ENCODE measurements around the gene RAB4A.
"Not testable (repeated sequence)": the region's sequence is repeated elsewhere in the genome, so short reads cannot be mapped to it uniquely, and the experiment has no call there.

Gene RAB4A

DNA sequence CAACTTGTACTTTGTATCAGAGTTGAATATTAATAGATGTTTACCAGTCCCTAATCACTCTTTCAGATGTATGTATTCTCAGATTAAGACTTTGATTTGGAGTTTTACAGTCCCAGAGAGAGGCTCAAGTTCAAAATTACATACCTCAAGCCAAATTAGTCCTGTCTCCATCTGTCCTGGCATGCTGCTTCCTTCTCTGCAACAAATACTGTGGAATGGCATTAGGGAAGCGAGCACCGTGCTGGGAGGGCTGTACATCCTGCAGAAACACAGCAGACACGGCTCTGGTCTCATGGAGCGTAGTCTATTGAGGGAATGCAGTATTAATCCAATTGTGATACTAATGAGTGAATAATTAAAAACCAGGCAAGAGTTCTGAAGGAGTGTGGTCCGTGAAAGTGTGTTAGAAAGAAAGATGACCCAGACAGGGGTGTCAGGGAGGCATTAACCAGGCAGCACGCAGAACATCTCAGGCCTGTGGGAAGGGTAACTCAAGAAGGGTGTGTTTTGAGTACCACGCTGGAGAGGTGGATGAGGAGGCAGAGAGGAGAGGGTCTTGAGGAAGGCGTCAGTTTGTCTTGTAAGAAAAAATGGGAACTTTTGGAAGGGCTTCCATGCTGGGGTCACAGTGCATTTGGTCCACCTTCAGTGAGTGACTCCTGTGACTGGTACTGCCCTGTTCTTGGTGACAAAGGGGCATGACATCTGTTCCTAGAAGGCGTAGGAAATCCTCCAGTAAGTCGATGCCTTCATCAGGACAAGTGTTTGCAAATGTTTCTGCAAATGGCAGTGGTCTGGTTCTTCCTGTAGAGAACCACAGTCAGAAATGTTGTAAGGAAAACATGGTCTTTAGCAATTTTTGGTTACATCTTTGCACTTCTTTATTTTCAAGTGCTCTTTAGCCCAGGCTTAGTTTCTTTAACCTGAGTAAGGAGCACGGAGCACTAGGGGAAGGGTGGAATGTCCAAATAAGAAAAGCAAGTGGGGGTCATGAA is 1.6 kb downstream of the RAB4A start:
- no peak for DNase-seq (ENCODE audit: low spot score)

DNA sequence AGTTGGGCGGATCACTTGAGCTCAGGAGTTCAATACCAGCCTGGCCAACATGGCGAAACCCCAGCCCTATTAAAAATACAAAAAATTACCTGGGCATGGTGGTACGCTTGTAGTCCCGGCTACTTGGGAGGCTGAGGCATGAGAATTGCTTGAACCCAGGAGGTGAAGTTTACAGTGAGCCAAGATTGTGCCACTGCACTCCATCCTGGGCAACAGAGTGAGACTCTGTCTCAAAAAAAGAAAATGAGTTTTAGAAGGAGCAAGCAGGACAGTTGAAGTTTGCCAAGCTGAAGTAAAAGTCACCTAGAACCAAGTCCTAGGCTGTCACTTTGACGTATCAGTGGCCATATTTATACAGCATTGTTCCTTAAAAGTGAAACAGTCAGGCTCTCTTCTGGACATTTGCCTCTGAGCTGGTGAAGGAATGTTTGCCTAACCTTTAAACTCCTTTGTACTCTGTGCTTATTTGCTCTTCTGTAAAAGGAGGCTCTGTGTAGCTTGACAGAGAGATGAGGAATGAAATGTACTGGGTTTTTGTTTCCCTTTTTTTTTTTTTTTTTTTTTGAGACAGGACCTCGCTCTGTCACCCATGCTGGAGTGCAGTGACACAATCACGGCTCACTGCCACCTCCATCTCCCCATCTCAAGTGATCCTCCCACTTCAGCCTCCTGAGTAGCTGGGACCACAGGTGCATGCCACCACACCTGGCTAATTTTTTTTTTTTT is 2.8 kb downstream of the RAB4A start:
- peak; percentile 27 for DNase-seq (ENCODE audit: low spot score)

- no peak for DNase-seq (ENCODE audit: low spot score)
Measured at GRCh38 chr1:229275005-229275404, 4.1 kb downstream of the RAB4A start.

GRCh38 chr1:229278120-229278741 is 7.3 kb downstream of the RAB4A start:
- DNase-seq (ENCODE audit: low spot score): no peak

DNA sequence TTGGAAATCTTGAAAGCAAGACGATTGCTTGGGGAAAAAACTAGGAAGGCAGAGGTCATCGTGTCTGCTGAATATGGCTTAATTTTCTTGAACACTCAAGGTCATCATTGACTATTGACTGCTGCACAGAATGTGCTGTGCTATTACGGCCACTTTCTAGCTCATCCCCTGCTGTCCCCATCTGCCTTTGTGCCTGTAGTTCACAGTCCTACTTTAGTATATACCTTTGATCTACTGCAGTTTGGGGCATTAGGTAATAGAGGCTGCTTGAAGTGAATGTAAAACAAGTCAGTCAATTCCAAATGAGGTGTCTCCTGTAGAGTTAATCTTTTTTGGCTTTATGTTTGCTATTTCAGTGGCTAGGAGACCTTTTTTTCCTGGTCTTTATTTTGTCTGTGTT is 8.3 kb downstream of the RAB4A start:
- no peak for DNase-seq (ENCODE audit: low spot score)

DNA sequence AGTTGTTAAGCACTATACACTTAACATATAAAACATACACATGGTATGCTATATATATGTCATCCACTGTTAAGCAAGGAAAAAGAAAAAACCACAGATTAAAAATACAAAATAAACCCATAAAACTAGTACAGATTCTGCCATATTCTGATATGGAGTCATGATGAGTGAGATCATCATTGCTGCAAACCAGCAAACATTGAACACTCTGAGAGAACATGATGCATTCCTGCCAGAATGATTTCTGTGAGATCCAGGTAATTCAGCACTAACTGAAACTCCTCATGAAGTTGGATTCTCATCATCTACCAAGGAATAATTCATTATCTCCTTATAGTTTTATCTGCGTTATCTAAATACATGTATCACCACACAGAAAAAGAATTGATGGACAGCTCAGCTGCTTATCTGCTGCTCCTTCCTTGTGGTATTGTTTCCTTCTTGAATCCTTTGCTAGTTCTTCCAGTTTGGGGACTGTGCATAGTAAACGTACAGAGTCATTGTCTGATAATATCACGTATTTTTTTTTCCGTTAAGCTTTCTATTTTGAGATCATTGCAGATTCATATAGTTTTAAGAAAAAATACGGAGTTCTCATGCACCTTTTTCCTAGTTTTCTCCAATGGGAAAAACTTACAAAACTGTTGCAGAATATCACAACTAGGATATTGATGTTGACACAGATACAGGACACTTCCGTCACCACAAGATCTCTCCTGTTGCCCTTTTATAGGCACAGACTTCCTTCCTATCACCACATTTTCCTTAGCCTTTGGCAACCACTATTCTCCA is 9.3 kb downstream of the RAB4A start:
- DNase-seq (ENCODE audit: low spot score): no peak

GRCh38 chr1:229280921-229281320 is 10.0 kb downstream of the RAB4A start:
- no peak for DNase-seq (ENCODE audit: low spot score)

GRCh38 chr1:229281339-229281926 is 10.5 kb downstream of the RAB4A start:
- no peak for DNase-seq (ENCODE audit: low spot score)

DNA sequence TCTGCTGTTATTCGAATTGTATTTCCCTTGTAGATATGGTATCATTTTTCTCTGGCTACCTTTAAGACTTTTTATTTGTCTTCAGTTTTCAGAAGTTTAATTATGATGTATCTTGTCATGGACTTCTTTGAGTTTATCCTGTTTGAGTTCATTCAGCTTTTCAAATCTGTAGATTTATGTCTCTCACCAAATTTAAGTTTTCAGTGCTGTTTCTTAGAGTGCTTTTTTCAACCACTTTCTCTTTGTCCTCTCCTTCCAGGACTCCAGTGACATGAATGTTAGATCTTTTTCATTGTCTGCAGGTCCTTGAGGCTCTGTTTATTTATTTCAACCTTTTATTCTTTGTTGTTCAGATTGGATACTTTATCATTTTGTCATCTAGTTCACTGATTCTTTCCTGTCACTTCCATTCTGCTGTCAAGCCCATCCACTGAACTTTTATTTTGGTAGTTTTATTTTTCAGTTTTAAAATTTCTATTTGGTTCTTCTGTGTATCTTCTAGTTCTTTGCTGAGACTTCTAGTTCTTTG is 11.4 kb downstream of the RAB4A start:
- no peak for DNase-seq (ENCODE audit: low spot score)

GRCh38 chr1:229283183-229283611 is 12.3 kb downstream of the RAB4A start:
- no peak for DNase-seq (ENCODE audit: low spot score)

DNA sequence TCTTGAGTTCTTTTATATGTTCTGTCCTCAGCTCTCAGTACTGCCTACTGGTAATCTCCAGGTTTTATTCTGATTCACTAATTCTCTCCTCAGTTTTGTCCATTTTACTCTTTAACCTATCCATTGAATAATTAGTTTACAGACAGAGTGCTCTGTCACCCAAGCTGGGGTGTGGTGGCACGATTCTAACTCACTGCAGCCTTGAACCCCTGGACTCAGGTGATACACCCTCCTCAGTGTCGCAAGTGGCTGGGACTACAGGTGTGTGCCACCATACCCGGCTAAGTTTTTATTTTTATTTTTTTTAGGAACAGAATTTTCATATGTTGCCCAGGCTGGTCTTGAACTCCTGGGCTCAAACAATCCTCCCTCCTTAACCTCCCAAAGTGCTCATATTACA is 14.0 kb downstream of the RAB4A start:
- DNase-seq (ENCODE audit: low spot score): no peak

- no peak for DNase-seq (ENCODE audit: low spot score)
Measured at GRCh38 chr1:229285440-229285839, 14.5 kb downstream of the RAB4A start.

DNA sequence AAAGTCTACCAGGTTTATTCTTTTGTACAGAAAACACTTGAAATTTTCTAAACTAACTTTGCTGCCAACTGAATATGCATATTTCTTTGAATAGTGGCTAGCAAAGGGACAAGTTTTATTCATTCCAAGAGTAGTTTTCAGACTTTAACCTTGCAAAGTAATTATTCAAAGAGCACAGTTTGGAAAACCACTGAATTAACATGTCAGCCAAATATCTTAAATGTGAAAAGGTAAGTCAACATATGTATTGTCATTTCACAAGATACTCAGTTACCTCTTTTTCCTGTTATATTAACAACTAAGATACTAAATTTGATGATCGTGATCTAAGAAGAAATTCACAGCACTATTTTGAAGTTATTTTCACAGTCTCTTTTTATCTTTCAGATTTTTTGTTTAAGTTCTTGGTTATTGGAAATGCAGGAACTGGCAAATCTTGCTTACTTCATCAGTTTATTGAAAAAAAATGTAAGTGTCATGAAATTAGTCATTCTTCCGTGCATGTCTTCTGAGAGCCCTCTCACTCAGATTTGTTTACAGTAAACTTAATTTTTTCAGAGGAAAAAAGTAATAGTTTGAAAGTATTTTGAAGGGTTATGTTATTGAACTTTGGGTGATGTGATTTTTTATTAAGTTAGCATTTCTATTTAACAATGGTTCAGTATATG is 15.3 kb downstream of the RAB4A start:
- DNase-seq (ENCODE audit: low spot score): no peak

DNA sequence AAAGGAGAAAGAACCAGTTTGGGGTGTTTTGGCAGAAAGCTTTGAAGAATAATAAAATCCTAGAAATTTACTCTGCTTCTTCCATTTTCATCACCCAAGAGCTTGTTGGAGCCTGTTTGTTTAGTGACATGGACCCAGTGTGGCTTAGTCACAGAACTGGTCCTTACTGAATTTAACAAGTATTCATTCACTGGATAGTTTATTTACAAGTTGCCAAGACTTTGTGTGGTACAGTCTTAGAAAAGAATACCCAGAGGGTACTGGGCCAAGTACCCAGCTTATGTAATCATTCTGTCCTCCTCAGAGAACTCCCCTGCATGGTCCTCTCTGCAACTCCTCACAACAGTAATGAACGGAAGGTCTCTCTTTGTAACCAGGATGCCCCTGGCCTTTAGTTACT is 16.4 kb downstream of the RAB4A start:
- DNase-seq (ENCODE audit: low spot score): no peak

DNA sequence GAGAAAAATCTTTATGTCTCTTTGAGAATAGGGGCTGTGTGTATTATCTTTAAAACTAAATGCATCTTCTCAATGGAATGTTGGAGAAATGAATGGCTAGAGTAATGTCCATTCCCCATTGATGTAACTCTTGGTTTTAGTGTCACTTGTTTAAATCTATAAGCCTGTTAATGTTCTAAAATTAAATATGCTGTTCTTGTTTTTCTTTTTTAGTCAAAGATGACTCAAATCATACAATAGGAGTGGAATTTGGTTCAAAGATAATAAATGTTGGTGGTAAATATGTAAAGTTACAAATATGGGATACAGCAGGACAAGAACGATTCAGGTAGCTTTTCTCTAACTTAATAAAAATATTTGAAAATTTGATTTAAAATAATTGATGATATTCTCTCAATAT is 17.6 kb downstream of the RAB4A start:
- DNase-seq (ENCODE audit: low spot score): no peak

DNA sequence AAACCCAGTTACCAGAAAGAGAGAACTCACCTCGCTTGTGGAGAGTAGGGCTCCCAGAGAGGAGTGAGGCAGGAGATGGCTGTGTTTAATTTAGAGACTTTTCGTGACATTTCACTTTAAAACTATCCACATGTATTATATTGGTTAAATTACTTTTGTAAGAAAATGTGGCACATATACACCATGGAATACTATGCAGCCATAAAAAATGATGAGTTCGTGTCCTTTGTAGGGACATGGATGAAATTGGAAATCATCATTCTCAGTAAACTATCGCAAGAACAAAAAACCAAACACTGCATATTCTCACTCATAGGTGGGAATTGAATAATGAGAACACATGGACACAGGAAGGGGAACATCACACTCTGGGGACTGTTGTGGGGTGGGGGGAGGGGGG is 20.8 kb downstream of the RAB4A start:
- not testable (repeated sequence) for DNase-seq (ENCODE audit: low spot score)

GRCh38 chr1:229293528-229294204 is 22.8 kb downstream of the RAB4A start:
- no peak for DNase-seq (ENCODE audit: low spot score)

DNA sequence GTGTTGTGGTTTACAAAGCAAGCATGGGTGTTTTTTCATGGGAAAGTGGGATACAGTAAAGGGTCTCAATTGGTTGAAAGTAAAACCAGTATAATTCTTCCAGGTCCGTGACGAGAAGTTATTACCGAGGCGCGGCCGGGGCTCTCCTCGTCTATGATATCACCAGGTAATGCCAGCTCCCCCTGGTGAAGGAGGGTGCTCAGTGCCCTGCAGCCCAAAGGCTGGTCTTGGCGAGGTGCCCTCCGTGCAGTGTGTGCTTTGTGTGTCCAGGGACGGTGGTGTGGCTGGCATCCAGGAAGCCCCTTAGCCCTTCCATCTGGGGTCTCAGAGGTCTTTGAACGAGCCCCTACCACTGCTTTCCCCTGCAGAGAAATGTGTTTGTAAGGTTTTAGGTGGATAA is 24.8 kb downstream of the RAB4A start:
- no peak for DNase-seq (ENCODE audit: low spot score)

- DNase-seq (ENCODE audit: low spot score): no peak
Measured at GRCh38 chr1:229296541-229296941, 25.6 kb downstream of the RAB4A start.

GRCh38 chr1:229297746-229298145 is 26.8 kb downstream of the RAB4A start:
- DNase-seq (ENCODE audit: low spot score): no peak
